Cardiac ventricle fibroblast (primary cell): ENCODE results near the gene PCDHGB5. TPM values are rescaled to one million over a fixed set of nuclear protein-coding genes. Genes with fewer than 3 reads are reported as not detected.

Experiments used
- total RNA-seq: library from RNA; depleted of rRNA; stranded (reverse); fragments of >200 nt; gene quantifications from 2 replicates; pipeline ENCODE4 v1.2.3, GENCODE V29; 2015

The PCDHGB5 gene
- total RNA-seq, 1 donor from 2014 or later, result 32.0 TPM

GRCh38 chr5:141420855-141421488 is 23.2 kb downstream of the PCDHGB5 start, which contains the start of gene PCDHGA11:
PCDHGA11 (plus strand) TSS chr5:141421051; CDS start chr5:141421228, 177 bp downstream.

GRCh38 chr5:141430332-141431113 is 32.8 kb downstream of the PCDHGB5 start, which contains the start of gene PCDHGA12:
PCDHGA12 (plus strand) TSS chr5:141430507; CDS start chr5:141430760, 253 bp downstream.

Other genes with a start within 250 kb of the PCDHGB5 start
- gene PCDHB6, start 247.9 kb upstream of the PCDHGB5 start, total RNA-seq, result 0.06 and 0.39 TPM in 2 replicates
- gene PCDHB7, start 225.3 kb upstream of the PCDHGB5 start, total RNA-seq, result 1.2 and 1.3 TPM in 2 replicates
- gene PCDHB8, start 220.2 kb upstream of the PCDHGB5 start, total RNA-seq, result 0.12 and 1.1 TPM in 2 replicates
- 0.81 and 1.0 TPM in 2 replicates for gene PCDHB16, start 215.6 kb upstream of the PCDHGB5 start, total RNA-seq
- 0.56 and 1.0 TPM in 2 replicates for gene PCDHB9, start 210.8 kb upstream of the PCDHGB5 start, total RNA-seq
- gene PCDHB10, start 205.6 kb upstream of the PCDHGB5 start, total RNA-seq, result 0.56 and 1.2 TPM in 2 replicates
- 0.34 and 0.62 TPM in 2 replicates for gene PCDHB11, start 198.3 kb upstream of the PCDHGB5 start, total RNA-seq
- 0.29 and 0.56 TPM in 2 replicates for gene PCDHB12, start 189.2 kb upstream of the PCDHGB5 start, total RNA-seq
- 1.4 and 1.7 TPM in 2 replicates for gene PCDHB13, start 184.0 kb upstream of the PCDHGB5 start, total RNA-seq
- gene PCDHB14, start 174.6 kb upstream of the PCDHGB5 start, total RNA-seq, result 1.2 and 2.5 TPM in 2 replicates
- gene PCDHB15, start 152.6 kb upstream of the PCDHGB5 start, total RNA-seq, result 1.6 and 1.7 TPM in 2 replicates
- gene SLC25A2, start 93.9 kb upstream of the PCDHGB5 start, total RNA-seq, result 0.12 TPM in 1 of 2 replicates, not detected in the other
- gene TAF7, start 77.2 kb upstream of the PCDHGB5 start, total RNA-seq, result 47.1 and 52.2 TPM in 2 replicates
- 0.19 and 1.3 TPM in 2 replicates for gene PCDHGA1, start 67.4 kb upstream of the PCDHGB5 start, total RNA-seq
- 3.5 and 5.2 TPM in 2 replicates for gene PCDHGA2, start 59.2 kb upstream of the PCDHGB5 start, total RNA-seq
- gene PCDHGA3, start 54.1 kb upstream of the PCDHGB5 start, total RNA-seq, result 5.1 and 8.1 TPM in 2 replicates
- gene PCDHGB1, start 47.8 kb upstream of the PCDHGB5 start, total RNA-seq, result 1.6 and 2.6 TPM in 2 replicates
- 5.8 and 6.8 TPM in 2 replicates for gene PCDHGA4, start 42.9 kb upstream of the PCDHGB5 start, total RNA-seq
- gene PCDHGB2, start 38.0 kb upstream of the PCDHGB5 start, total RNA-seq, result 4.5 and 6.7 TPM in 2 replicates
- 3.0 and 3.1 TPM in 2 replicates for gene PCDHGA5, start 33.8 kb upstream of the PCDHGB5 start, total RNA-seq
- gene PCDHGB3, start 27.7 kb upstream of the PCDHGB5 start, total RNA-seq, result 3.2 and 3.8 TPM in 2 replicates
- 6.9 and 10.2 TPM in 2 replicates for gene PCDHGA6, start 24.1 kb upstream of the PCDHGB5 start, total RNA-seq
- gene PCDHGA7, start 15.2 kb upstream of the PCDHGB5 start, total RNA-seq, result 9.9 and 10.7 TPM in 2 replicates
- 14.1 and 14.6 TPM in 2 replicates for gene PCDHGB4, start 10.2 kb upstream of the PCDHGB5 start, total RNA-seq
- gene PCDHGA8, start 5.3 kb upstream of the PCDHGB5 start, total RNA-seq, result 1.4 and 1.5 TPM in 2 replicates
- gene PCDHGA9, start 4.8 kb downstream of the PCDHGB5 start, total RNA-seq, result 5.3 and 6.2 TPM in 2 replicates
- gene PCDHGB6, start 10.1 kb downstream of the PCDHGB5 start, total RNA-seq, result 2.6 and 3.6 TPM in 2 replicates
- gene PCDHGA10, start 15.0 kb downstream of the PCDHGB5 start, total RNA-seq, result 8.7 and 11.3 TPM in 2 replicates
- 19.9 and 21.6 TPM in 2 replicates for gene PCDHGB7, start 19.7 kb downstream of the PCDHGB5 start, total RNA-seq
- gene PCDHGA11, start 23.1 kb downstream of the PCDHGB5 start, total RNA-seq, result 15.6 and 18.8 TPM in 2 replicates
- 41.9 and 43.9 TPM in 2 replicates for gene PCDHGA12, start 32.6 kb downstream of the PCDHGB5 start, total RNA-seq
- 95.9 and 108 TPM in 2 replicates for gene PCDHGC3, start 78.0 kb downstream of the PCDHGB5 start, total RNA-seq
- gene PCDHGC4, start 87.1 kb downstream of the PCDHGB5 start, total RNA-seq, result 1.1 and 26.8 TPM in 2 replicates
- gene PCDHGC5, start 91.1 kb downstream of the PCDHGB5 start, total RNA-seq, result 2.1 and 2.9 TPM in 2 replicates
- 26.5 and 32.1 TPM in 2 replicates for gene DIAPH1, start 221.1 kb downstream of the PCDHGB5 start, total RNA-seq
- gene HDAC3, start 238.9 kb downstream of the PCDHGB5 start, total RNA-seq, result 32.7 and 38.1 TPM in 2 replicates
- gene RELL2, start 239.1 kb downstream of the PCDHGB5 start, total RNA-seq, result 0.44 and 1.9 TPM in 2 replicates